ENCODE results near the gene TTBK2.

GRCh38 chr15:42707068-42707467 is 213.5 kb downstream of the TTBK2 start:
- TF ChIP-seq EP300 (conservative IDR thresholded peaks at IDR 0.05; ENCODE audit: poor library complexity, severe bottlenecking) (no peak), REST (IDR thresholded peaks at IDR 0.05; ENCODE audit: borderline replicate concordance) (no peak), POLR2AphosphoS5 (IDR thresholded peaks at IDR 0.05) (no peak), EZH2 (IDR thresholded peaks at IDR 0.05; ENCODE audit: borderline replicate concordance, insufficient read depth, low read length, poor library complexity, severe bottlenecking) (no peak), TAF1 (IDR thresholded peaks at IDR 0.05; ENCODE audit: low read depth) (no peak)
- TF ChIP-seq, protein P1, sequence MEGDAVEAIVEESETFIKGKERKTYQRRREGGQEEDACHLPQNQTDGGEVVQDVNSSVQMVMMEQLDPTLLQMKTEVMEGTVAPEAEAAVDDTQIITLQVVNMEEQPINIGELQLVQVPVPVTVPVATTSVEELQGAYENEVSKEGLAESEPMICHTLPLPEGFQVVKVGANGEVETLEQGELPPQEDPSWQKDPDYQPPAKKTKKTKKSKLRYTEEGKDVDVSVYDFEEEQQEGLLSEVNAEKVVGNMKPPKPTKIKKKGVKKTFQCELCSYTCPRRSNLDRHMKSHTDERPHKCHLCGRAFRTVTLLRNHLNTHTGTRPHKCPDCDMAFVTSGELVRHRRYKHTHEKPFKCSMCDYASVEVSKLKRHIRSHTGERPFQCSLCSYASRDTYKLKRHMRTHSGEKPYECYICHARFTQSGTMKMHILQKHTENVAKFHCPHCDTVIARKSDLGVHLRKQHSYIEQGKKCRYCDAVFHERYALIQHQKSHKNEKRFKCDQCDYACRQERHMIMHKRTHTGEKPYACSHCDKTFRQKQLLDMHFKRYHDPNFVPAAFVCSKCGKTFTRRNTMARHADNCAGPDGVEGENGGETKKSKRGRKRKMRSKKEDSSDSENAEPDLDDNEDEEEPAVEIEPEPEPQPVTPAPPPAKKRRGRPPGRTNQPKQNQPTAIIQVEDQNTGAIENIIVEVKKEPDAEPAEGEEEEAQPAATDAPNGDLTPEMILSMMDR (IDR thresholded peaks at IDR 0.05; ENCODE audit: poor library complexity, severe bottlenecking): no peak
